Choroid plexus epithelial cell (primary cell): ENCODE results near the gene IQGAP1.

Experiments used
- DNase-seq: peaks from one replicate; pipeline ENCODE4 v3.0.0-alpha.2; 2010; ENCODE audit warnings: low read depth
- H3K4me3 ChIP-seq: 2 replicates; pipeline ENCODE4 v1.5.1; 2011; ENCODE audit warnings: low read depth, mild to moderate bottlenecking, control low read depth, low read length, moderate library complexity
- TF ChIP-seq, protein P1 (sequence below): conservative IDR thresholded peaks from 2 replicates; pipeline ENCODE4 v1.5.1; 2011; ENCODE audit warnings: low read depth, mild to moderate bottlenecking, control low read depth, inconsistent platforms, low read length, moderate library complexity

IQGAP1 gene, protein sequence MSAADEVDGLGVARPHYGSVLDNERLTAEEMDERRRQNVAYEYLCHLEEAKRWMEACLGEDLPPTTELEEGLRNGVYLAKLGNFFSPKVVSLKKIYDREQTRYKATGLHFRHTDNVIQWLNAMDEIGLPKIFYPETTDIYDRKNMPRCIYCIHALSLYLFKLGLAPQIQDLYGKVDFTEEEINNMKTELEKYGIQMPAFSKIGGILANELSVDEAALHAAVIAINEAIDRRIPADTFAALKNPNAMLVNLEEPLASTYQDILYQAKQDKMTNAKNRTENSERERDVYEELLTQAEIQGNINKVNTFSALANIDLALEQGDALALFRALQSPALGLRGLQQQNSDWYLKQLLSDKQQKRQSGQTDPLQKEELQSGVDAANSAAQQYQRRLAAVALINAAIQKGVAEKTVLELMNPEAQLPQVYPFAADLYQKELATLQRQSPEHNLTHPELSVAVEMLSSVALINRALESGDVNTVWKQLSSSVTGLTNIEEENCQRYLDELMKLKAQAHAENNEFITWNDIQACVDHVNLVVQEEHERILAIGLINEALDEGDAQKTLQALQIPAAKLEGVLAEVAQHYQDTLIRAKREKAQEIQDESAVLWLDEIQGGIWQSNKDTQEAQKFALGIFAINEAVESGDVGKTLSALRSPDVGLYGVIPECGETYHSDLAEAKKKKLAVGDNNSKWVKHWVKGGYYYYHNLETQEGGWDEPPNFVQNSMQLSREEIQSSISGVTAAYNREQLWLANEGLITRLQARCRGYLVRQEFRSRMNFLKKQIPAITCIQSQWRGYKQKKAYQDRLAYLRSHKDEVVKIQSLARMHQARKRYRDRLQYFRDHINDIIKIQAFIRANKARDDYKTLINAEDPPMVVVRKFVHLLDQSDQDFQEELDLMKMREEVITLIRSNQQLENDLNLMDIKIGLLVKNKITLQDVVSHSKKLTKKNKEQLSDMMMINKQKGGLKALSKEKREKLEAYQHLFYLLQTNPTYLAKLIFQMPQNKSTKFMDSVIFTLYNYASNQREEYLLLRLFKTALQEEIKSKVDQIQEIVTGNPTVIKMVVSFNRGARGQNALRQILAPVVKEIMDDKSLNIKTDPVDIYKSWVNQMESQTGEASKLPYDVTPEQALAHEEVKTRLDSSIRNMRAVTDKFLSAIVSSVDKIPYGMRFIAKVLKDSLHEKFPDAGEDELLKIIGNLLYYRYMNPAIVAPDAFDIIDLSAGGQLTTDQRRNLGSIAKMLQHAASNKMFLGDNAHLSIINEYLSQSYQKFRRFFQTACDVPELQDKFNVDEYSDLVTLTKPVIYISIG (N-terminal part only)

DNA sequence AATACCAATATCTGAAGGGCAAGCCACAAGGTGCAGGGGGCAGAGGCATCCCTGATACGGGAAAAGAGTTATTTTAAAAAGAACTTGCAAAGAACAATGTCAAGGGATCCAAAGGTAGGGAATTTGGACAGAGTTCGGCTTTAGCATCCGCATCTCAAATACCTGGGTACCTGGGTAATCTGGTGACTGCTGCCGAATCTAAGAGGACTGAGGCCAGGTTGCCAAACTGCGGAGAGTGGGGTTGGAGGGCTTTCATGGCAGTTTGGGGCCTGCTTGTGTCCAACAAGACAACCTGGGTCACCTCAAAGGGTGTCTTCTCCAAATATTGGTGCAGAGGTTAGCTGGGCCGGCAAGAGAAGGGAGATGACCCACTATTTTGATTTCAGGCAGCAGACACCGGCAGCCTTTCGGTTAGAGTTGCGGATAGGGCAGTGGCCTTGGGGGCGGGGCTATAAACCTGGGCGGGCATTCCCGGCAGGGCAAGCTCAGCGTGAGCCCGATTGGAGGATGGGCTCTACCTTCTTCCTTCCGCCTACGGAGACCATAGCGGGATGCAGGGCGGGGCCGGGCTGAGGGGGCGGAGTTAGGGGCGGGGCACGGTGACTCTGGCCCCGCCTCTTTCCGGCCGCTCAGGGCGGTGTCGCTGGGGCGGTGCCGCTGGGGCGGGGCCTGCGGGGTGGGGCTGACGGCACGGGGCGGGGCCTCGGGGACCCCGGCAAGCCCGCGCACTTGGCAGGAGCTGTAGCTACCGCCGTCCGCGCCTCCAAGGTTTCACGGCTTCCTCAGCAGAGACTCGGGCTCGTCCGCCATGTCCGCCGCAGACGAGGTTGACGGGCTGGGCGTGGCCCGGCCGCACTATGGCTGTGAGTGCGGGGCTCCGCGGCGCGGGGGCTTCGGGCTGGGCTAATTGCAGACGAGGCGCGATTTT, at the start of gene IQGAP1:
Gene IQGAP1, plus strand, starts transcription at position 709 of the 928 bp plus-strand sequence. Its CDS starts 100 bp downstream, at position 809.
- peak within 1 kb of the TSS; percentile 98 for H3K4me3 ChIP-seq
- DNase-seq: peak; percentile 98
- TF ChIP-seq, protein P1, sequence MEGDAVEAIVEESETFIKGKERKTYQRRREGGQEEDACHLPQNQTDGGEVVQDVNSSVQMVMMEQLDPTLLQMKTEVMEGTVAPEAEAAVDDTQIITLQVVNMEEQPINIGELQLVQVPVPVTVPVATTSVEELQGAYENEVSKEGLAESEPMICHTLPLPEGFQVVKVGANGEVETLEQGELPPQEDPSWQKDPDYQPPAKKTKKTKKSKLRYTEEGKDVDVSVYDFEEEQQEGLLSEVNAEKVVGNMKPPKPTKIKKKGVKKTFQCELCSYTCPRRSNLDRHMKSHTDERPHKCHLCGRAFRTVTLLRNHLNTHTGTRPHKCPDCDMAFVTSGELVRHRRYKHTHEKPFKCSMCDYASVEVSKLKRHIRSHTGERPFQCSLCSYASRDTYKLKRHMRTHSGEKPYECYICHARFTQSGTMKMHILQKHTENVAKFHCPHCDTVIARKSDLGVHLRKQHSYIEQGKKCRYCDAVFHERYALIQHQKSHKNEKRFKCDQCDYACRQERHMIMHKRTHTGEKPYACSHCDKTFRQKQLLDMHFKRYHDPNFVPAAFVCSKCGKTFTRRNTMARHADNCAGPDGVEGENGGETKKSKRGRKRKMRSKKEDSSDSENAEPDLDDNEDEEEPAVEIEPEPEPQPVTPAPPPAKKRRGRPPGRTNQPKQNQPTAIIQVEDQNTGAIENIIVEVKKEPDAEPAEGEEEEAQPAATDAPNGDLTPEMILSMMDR: no peak

DNA sequence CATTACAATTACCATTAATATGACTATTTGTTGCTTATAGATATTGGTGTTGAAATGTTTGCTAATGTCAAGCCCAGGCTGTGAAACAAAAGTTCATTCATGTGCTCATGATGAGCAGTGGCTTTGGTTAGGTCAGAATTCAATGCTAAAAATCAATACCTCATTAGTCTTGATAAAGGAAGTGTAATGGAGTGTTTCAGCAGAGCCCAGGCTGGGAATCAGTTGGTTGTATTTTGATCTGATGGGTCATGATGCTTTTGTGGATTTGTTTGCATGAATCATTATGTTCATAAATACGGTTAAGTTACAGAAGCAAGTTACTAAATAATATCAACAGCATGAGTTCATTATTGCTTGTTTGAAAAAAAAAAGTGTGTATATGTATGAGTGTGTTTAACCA, 49.5 kb upstream of the IQGAP1 start:
- TF ChIP-seq, protein P1: no peak
- no peak overlapping the region for H3K4me3 ChIP-seq

DNA sequence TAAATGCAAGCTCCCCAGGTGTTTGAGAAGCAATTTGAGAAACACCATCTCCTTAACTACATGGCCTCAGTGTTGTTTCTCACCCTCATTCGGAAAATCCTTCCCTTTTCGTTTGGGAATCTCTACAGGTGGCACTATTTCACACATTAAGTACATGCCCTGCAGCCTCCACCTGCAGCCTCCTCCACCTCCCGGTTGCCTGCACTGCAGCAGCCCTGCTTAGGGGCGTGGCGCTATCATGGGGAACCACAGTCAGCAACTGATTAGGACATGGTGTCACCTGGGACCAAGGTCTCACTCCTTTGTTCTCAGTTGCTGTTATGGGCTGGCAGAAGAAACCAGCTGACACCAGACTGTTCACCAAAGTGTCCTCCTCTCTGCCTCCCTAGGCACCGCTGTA, 47.7 kb upstream of the IQGAP1 start:
- TF ChIP-seq, protein P1: no peak
- no peak overlapping the region for H3K4me3 ChIP-seq
- DNase-seq: no peak

More for the DNA sequence above, 49.5 kb upstream of the IQGAP1 start:
- no peak for DNase-seq

DNA sequence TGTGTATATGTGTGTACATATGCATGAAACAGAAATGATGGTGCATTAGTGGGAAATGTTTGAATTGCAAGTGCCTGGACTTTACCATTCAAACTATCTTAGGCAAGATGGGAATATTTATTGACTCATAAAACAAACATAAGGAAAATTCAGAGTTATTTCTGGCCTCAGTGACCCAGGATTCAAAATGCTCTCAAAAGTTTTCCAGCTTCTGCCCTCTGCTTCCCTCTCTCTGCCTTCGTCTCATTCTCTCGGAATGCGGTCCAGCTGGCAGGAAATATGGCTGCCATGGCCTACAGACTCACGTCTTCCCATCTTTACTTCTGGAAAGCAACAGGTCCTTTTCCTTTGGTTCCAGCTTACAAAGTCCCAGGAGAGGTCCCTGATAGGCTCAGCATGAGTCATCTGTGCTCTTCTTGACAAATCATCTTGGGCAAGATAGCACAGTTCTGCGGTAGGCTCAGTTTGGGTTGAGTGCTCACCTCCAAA, 44.7 kb upstream of the IQGAP1 start:
- TF ChIP-seq, protein P1: no peak
- DNase-seq: no peak
- no peak overlapping the region for H3K4me3 ChIP-seq

DNA sequence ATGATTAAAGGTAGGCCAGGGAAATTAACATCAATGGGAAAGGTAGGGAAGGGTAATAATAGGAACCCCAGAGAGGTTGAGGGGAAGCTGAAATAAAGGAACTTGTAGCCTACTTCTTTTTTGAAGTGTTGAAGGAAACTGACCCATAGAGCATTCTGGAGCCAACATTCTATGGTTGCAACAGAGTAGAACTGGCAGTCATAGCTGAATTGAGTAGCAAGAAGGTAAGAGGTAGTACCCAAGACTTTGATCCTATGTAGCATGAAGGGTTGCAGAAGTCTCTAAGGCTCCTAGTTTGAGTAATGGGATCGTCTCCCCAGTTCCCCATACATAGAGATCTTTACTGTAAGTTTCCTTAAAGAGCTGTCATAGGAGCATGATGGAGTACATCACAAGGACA, 43.4 kb upstream of the IQGAP1 start:
- no peak for DNase-seq
- TF ChIP-seq, protein P1: no peak
- no peak overlapping the region for H3K4me3 ChIP-seq
